K562 (cell line): ENCODE results near the gene ARL4D. TPM values are rescaled to one million over a fixed set of nuclear protein-coding genes. Genes with fewer than 3 reads are reported as not detected.

Source experiments
- CBFB ChIP-seq: sonication (generic); formaldehyde crosslinking; IDR thresholded peaks from 2 replicates; pipeline ENCODE4 v1.4.0; 2020; ENCODE audit warnings: mild to moderate bottlenecking, missing genetic modification reagents
- GMEB1 ChIP-seq: fragments of 250-450 bp; sonication (Bioruptor Pico); IDR thresholded peaks from 2 replicates; pipeline ENCODE4 v1.4.0; 2020; ENCODE audit warnings: mild to moderate bottlenecking
- HINFP ChIP-seq: fragments of 450-650 bp; conservative IDR thresholded peaks from 2 replicates; pipeline ENCODE4 v1.6.1; 2016; ENCODE audit warnings: missing genetic modification characterization, low read depth, mild to moderate bottlenecking, control low read depth, missing compliant biosample characterization
- HNRNPUL1 ChIP-seq: fragments of 200-400 bp; formaldehyde crosslinking; IDR thresholded peaks from 2 replicates; pipeline ENCODE4 v1.6.1; 2017; ENCODE audit warnings: low read length
- NFXL1 ChIP-seq: fragments of 450-650 bp; formaldehyde crosslinking; IDR thresholded peaks from 2 replicates; pipeline ENCODE4 v1.4.0; 2021; ENCODE audit warnings: mild to moderate bottlenecking
- RNF219 ChIP-seq: fragments of 250-450 bp; sonication (Bioruptor Pico); IDR thresholded peaks from 2 replicates; pipeline ENCODE4 v1.5.0; 2022; ENCODE audit warnings: mild to moderate bottlenecking
- SNIP1 ChIP-seq: fragments of 450-650 bp; IDR thresholded peaks from 2 replicates; pipeline ENCODE4 v1.7.1; 2017; ENCODE audit warnings: low read depth, mild to moderate bottlenecking
- TEAD1 ChIP-seq, 2 experiments: fragments of 450-650 bp in 1 of 2; sonication (generic) in 1 of 2; formaldehyde crosslinking; IDR thresholded peaks; 2 replicates each; pipeline versions ENCODE4 v1.4.0 to v1.8.0; 2020 to 2022; ENCODE audit warnings: mild to moderate bottlenecking in 2 of 2, missing genetic modification reagents in 1 of 2
- TSHZ1 ChIP-seq: fragments of 250-450 bp; sonication (Bioruptor Pico); IDR thresholded peaks from 2 replicates; pipeline ENCODE4 v1.4.0; 2020; ENCODE audit warnings: mild to moderate bottlenecking, moderate library complexity
- ZNF175 ChIP-seq: fragments of 200-800 bp; sonication (Bioruptor generic); IDR thresholded peaks from 2 replicates; pipeline ENCODE4 v1.6.1; 2016; ENCODE audit warnings: low read depth, mild to moderate bottlenecking, missing genetic modification characterization, missing compliant biosample characterization
- ZNF212 ChIP-seq: fragments of 450-650 bp; formaldehyde crosslinking; IDR thresholded peaks from 2 replicates; pipeline ENCODE4 v1.4.0; 2020; ENCODE audit warnings: mild to moderate bottlenecking
- ZNF239 ChIP-seq: fragments of 250-450 bp; sonication (Bioruptor Pico); IDR thresholded peaks from 2 replicates; pipeline ENCODE4 v1.4.0; 2020; ENCODE audit warnings: mild to moderate bottlenecking
- ZNF3 ChIP-seq: fragments of 250-450 bp; sonication (Bioruptor Pico); IDR thresholded peaks from 2 replicates; pipeline ENCODE4 v1.5.0; 2021; ENCODE audit warnings: mild to moderate bottlenecking, moderate library complexity
- ZNF324 ChIP-seq: fragments of 250-450 bp; sonication (Bioruptor Pico); IDR thresholded peaks from 2 replicates; pipeline ENCODE4 v1.4.0; 2020; ENCODE audit warnings: mild to moderate bottlenecking
- ZNF354B ChIP-seq: fragments of 250-450 bp; sonication (Bioruptor Pico); IDR thresholded peaks from 2 replicates; pipeline ENCODE4 v1.4.0; 2020
- ZNF589 ChIP-seq: fragments of 200-800 bp; sonication (Bioruptor generic); IDR thresholded peaks from 2 replicates; pipeline ENCODE4 v1.6.1; 2016; ENCODE audit warnings: low read depth, missing genetic modification characterization, missing compliant biosample characterization
- ZNF75A ChIP-seq: fragments of 450-650 bp; formaldehyde crosslinking; IDR thresholded peaks from 2 replicates; pipeline ENCODE4 v1.4.0; 2020; ENCODE audit warnings: mild to moderate bottlenecking
- ZNF780A ChIP-seq: fragments of 250-450 bp; sonication (Bioruptor Pico); IDR thresholded peaks from 2 replicates; pipeline ENCODE4 v1.5.0; 2021; ENCODE audit warnings: mild to moderate bottlenecking
- polyA plus RNA-seq, 8 experiments: library from polyadenylated mRNA; depleted of rRNA in 4 of 8; stranded (reverse) in 5 of 8; unstranded in 3 of 8; fragments of >200 nt; fragmentation: Nextera tagmentation in 2 of 8; fragmentation: Illumina TruSeq in 1 of 8; extraction: Ambion mirVana in 2 of 8; extraction: Trizol in 1 of 8; gene quantifications; 2 replicates each; pipeline versions ENCODE4 v1.2.1 to v1.2.3, GENCODE V29; 2011 to 2014; ENCODE audit warnings: inconsistent platforms in 1 of 8, missing spikeins in 1 of 8
- total RNA-seq, 7 experiments: library from RNA; depleted of rRNA in 6 of 7; stranded (reverse); fragments of >200 nt in 6 of 7; fragmentation: Illumina TruSeq in 2 of 7; extraction: Trizol in 2 of 7; gene quantifications; 2 replicates each; pipeline versions ENCODE4 v1.2.1 to v1.2.3, GENCODE V29; 2011 to 2021; ENCODE audit warnings: low replicate concordance in 1 of 7

Gene ARL4D
- total and polyA plus RNA-seq, 9 of the 15 experiments (the other 6 are each of a cell fraction or from before 2014, with no cell fraction given) = 0.07 to 0.53 (median 0.28) TPM; not detected in 1

- TF ChIP-seq TSHZ1 (CRISPR knock-in tag) (peak; percentile 89), ZNF589 (CRISPR knock-in tag) (peak; percentile 98), ZNF75A (peak; percentile 74; the same call in 1 of the 2 replicates), ZNF780A (CRISPR knock-in tag) (0 out of 2 replicates have a peak, but pooled peaks have one; percentile 20), ZNF354B (CRISPR knock-in tag) (peak; percentile 87), CBFB (CRISPR knock-in tag) (no peak), GMEB1 (CRISPR knock-in tag) (peak; percentile 53; the same call in 1 of the 2 replicates), ZNF212 (CRISPR knock-in tag) (peak; percentile 90; the same call in 1 of the 2 replicates), RNF219 (CRISPR knock-in tag) (peak; percentile 87; the same call in 1 of the 2 replicates), ZNF175 (peak; percentile 99), HNRNPUL1 (no peak), HINFP (tag) (0 out of 2 replicates have a peak, but pooled peaks have one; percentile 49), ZNF324 (CRISPR knock-in tag) (peak; percentile 63; the same call in 1 of the 2 replicates), SNIP1 (no peak), TEAD1 (CRISPR knock-in tag; IDR thresholded peaks at IDR 0.05) (peak in 1 of 2 experiments; percentile 93; a peak in 2 of 4 replicates), ZNF239 (CRISPR knock-in tag) (peak; percentile 94), ZNF3 (peak; percentile 80; the same call in 1 of the 2 replicates), NFXL1 (CRISPR knock-in tag) (peak; percentile 68; the same call in 1 of the 2 replicates)
These were observed 46.0 kb upstream of the ARL4D start (continued) for GRCh38 chr17:43352579-43353331.
